Fibroblast of mammary gland (primary cell): ENCODE results near the gene ENO2.
"Not testable (repeated sequence)": the region's sequence is repeated elsewhere in the genome, so short reads cannot be mapped to it uniquely, and the experiment has no call there.

Source experiments
- DNase-seq: peaks from one replicate; pipeline ENCODE4 v3.0.0-alpha.2; 2010; ENCODE audit warnings: low read depth
- H3K4me3 ChIP-seq: 2 replicates; pipeline ENCODE4 v1.5.1; 2011; ENCODE audit warnings: low read depth, mild to moderate bottlenecking, low read length, moderate library complexity; ENCODE audit not compliant: control insufficient read depth
- TF ChIP-seq, protein P1 (sequence below): conservative IDR thresholded peaks from 2 replicates; pipeline ENCODE4 v1.5.1; 2011; ENCODE audit warnings: low read depth, low read length, inconsistent platforms; ENCODE audit not compliant: control insufficient read depth, insufficient read depth

ENO2 gene

DNA sequence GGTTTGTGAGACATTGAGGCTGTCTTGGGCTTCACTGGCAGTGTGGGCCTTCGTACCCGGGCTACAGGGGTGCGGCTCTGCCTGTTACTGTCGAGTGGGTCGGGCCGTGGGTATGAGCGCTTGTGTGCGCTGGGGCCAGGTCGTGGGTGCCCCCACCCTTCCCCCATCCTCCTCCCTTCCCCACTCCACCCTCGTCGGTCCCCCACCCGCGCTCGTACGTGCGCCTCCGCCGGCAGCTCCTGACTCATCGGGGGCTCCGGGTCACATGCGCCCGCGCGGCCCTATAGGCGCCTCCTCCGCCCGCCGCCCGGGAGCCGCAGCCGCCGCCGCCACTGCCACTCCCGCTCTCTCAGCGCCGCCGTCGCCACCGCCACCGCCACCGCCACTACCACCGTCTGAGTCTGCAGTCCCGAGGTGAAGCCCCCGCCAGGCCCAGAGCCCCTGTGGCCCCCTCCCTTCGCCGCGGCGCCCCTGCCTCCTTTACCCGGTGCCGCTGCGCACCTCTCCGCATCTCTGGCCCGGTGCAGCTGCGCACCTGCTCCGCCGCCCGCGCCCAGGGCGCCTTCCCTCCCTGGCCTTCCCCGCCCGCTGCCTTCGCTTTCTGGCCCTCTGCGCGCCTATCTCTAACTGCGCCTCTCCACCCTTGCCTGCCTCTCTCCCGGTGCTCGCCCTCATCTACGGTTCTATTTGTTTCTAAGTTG, at the start of gene ENO2:
ENO2 (plus strand) TSS at position 335 of the 701 bp plus-strand sequence. CDS start 1,253 bp downstream, outside the sequence.
- TF ChIP-seq, protein P1, sequence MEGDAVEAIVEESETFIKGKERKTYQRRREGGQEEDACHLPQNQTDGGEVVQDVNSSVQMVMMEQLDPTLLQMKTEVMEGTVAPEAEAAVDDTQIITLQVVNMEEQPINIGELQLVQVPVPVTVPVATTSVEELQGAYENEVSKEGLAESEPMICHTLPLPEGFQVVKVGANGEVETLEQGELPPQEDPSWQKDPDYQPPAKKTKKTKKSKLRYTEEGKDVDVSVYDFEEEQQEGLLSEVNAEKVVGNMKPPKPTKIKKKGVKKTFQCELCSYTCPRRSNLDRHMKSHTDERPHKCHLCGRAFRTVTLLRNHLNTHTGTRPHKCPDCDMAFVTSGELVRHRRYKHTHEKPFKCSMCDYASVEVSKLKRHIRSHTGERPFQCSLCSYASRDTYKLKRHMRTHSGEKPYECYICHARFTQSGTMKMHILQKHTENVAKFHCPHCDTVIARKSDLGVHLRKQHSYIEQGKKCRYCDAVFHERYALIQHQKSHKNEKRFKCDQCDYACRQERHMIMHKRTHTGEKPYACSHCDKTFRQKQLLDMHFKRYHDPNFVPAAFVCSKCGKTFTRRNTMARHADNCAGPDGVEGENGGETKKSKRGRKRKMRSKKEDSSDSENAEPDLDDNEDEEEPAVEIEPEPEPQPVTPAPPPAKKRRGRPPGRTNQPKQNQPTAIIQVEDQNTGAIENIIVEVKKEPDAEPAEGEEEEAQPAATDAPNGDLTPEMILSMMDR: no peak
- H3K4me3 ChIP-seq: peak within 1 kb of the TSS; percentile 61
- peak; percentile 52 for DNase-seq

DNA sequence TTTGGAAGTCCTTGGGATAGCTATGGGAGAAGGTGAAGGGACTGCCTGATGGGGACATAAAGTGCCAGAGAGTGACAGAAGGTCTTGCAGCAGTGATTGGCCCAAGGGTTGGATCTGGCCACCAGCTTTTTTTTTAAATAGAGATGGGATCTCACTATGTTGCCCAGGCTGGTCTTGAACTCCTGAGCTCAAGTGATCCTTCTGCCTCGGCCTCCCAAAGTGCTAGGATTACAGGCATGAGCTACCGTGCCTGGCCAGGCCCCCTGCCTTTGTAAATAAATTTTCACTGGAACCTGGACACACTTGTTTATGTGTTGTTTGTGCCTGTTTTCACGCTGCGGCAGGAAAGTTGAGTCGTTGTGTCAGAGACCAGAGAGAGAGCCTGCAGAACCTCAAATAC, 49.1 kb upstream of the ENO2 start:
- not testable (repeated sequence) for DNase-seq, H3K4me3 ChIP-seq

DNA sequence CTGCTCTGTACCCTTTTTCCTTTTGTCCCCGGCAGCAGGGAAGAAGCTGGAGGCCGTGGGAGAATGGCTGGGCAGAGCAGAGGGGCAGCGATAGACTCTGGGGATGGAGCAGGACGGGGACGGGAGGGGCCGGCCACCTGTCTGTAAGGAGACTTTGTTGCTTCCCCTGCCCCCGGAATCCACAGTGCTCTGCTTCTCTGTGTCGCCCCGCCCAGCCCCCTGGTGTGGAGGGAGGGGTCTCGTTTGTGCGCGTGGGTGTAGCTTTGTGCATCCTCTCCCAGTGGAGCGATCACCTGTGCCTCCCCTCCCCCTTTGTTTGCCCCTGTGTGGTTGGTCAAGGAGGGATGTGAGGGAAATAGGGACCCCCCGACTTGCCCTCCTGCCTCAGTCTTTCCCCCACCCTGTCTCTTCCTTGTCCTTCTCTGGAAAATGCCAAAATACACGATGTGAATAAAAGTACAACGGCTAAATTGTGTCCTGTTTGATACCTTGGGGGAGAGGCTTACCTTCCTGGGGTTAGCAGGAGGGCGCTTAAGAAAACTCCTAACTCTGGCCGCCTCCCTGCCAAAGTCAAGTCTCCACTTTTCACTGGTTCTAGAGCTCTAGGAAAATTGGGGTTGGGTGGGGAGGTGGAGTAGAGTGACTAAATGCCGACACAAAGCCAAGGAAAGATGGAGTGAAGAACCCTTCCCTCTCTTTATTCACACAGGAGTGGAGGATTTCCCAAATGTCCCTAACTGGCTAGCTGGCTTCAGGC, 48.0 kb upstream of the ENO2 start:
- no peak for DNase-seq
- H3K4me3 ChIP-seq: peak overlapping the region; percentile 57
- TF ChIP-seq, protein P1: no peak

DNA sequence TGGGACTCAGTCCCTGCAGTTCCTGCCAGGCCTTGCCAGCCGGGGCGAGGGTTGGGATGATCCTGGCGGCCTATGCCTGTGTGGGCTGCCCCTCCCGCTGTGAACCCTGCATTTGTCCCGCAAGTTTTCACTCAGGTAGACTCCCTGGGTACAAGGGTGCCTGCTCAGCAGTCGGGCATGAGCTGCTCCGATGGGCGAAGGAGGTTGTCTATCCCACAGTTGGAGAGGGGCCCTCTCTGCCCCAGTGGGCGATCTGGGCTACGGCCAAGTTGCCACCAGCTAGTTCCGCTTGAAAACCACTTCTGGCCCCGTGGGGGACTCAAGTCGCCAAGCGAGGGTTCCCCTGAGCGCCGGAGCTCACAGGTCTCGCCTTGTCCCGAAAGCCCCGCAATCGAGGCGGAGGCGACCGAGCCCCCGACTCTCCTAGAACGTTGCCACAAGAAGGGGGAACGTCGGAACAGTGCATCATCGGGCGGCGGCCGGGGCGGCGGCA, 47.4 kb upstream of the ENO2 start:
- H3K4me3 ChIP-seq: peak overlapping the region; percentile 57

DNA sequence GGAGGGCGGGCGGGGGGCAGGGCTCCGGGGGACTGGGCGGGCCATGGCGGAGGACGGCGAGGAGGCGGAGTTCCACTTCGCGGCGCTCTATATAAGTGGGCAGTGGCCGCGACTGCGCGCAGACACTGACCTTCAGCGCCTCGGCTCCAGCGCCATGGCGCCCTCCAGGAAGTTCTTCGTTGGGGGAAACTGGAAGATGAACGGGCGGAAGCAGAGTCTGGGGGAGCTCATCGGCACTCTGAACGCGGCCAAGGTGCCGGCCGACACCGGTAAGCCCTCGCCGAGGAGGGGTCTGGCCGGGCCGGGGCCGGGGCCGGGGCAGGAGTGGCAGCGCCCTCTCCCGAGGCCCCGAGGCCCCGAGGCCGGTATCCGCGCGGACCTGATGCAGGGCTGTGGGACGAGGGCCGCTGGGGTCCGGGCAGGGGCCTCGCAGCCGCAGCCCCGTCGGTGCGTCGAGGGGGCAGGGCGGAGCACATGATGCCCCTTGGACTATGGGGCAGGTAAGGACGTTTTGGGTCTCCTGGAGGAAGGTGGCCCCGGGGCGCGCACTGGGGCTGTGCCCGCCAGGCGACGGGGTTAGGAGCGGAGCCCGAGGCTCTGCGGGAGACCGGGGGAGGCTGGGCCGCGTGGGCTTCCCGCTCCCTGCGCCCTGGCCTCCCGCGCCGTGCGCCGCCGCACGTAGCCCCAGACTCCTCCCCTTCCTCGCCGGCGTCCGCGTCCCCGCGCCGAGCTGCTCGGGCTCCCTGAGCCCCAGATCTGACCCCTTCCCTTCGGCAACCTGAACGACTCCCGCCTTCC, 46.8 kb upstream of the ENO2 start, which contains the start of gene TPI1:
TPI1 (plus strand) TSS at position 119 of the 798 bp plus-strand sequence; CDS start at position 155, 36 bp downstream.
- TF ChIP-seq, protein P1: no peak
- peak; percentile 70 for DNase-seq
- peak within 1 kb of the TSS; percentile 86 for H3K4me3 ChIP-seq

More for the DNA sequence above, 47.4 kb upstream of the ENO2 start:
- DNase-seq: no peak
- TF ChIP-seq, protein P1: no peak

DNA sequence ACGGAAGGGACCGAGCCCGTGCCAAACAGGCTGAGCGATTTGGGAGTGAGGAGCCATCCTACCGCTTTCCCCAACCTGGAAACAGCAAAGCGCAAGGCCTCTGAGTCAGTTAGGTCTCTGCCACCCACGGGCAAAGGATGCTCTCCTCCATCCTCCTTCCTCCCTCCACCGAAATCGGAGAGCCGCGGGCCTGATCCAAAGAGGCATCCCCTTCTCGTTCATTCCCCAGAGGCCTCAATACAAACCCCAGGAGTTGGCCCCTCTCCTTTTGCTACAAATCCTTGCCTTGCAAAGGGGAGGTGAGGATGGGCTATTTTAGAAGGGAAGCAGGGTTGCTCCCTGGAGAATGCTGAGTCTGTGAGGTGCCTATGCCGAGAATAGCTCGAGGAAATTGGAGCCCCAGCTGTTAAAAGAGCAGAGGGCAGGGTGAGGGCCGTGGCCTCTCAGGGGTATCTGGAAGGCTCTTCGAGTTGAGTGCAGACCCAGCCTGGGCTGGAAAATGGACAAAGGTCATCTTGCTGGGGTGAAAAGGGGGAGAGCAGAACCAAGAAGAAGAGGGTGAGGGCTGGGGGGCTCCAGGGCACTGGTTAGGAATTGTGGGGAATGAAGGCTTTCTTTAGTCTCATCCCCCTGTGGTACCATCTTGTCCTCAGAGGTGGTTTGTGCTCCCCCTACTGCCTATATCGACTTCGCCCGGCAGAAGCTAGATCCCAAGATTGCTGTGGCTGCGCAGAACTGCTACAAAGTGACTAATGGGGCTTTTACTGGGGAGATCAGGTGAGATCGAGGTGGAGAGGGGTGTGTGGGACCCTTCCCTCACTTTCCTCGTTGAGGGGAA, 46.0 kb upstream of the ENO2 start:
- DNase-seq: peak; percentile 31
- peak overlapping the region; percentile 86 for H3K4me3 ChIP-seq
- TF ChIP-seq, protein P1: peak; percentile 27
